Esophagus muscularis mucosa (tissue), 4 donors: ENCODE measurements around the gene LRRK1. TPM values are rescaled to one million over a fixed set of nuclear protein-coding genes. Genes with fewer than 3 reads are reported as not detected.
A peak's percentile ranks its signal among the peaks of the same experiment; 100 is the strongest.

Experiments
- DNase-seq: peaks from one replicate; pipeline ENCODE4 v3.0.0-alpha.2; 2017; ENCODE audit errors: extremely low spot score
- H3K27ac ChIP-seq, 4 donors: fragments of 200-600 bp; sonication (generic); replicated peaks in 1 of 4; 1 replicate in 3 of 4; 2 replicates in 1 of 4; pipeline ENCODE4 v1.5.1; 2016 to 2019; ENCODE audit warnings: mild to moderate bottlenecking in 1 of 4
- H3K27me3 ChIP-seq, 4 donors: fragments of 200-600 bp; sonication (generic); one replicate each; pipeline versions ENCODE4 v1.5.1 to v1.6.0; 2016 to 2019
- H3K36me3 ChIP-seq, 4 donors: fragments of 200-600 bp; sonication (generic); one replicate each; pipeline ENCODE4 v1.5.1; 2016 to 2019
- H3K4me1 ChIP-seq, 4 donors: fragments of 200-600 bp; sonication (generic); one replicate each; pipeline ENCODE4 v1.5.1; 2016 to 2019
- H3K4me3 ChIP-seq, 4 donors: fragments of 200-600 bp; sonication (generic); 1 replicate in 2 of 4; 2 replicates in 2 of 4; pipeline ENCODE4 v1.5.1; 2016 to 2019; ENCODE audit warnings: mild to moderate bottlenecking in 4 of 4, moderate library complexity in 1 of 4
- H3K9me3 ChIP-seq, 4 donors: fragments of 200-600 bp; sonication (generic); 1 replicate in 3 of 4; 2 replicates in 1 of 4; pipeline ENCODE4 v1.5.1; 2016 to 2019
- CTCF ChIP-seq, 3 experiments: fragments of 200-600 bp in 2 of 3; fragments of 450-650 bp in 1 of 3; sonication (generic) in 2 of 3; IDR thresholded peaks; one replicate each; pipeline ENCODE4 v1.5.1; 2017 to 2019; ENCODE audit warnings: antibody characterized with exemption in 3 of 3, mild to moderate bottlenecking in 2 of 3, moderate library complexity in 1 of 3
- EP300 ChIP-seq: sonication (generic); formaldehyde crosslinking; IDR thresholded peaks from one replicate; pipeline ENCODE4 v1.6.1; 2017; ENCODE audit warnings: antibody characterized with exemption
- POLR2A ChIP-seq: fragments of 450-650 bp; IDR thresholded peaks from one replicate; pipeline ENCODE4 v1.6.1; 2017; ENCODE audit warnings: antibody characterized with exemption, moderate library complexity, mild to moderate bottlenecking, low read depth
- POLR2AphosphoS5 ChIP-seq, 2 donors: sonication (generic); formaldehyde crosslinking; IDR thresholded peaks; one replicate each; pipeline ENCODE4 v1.6.1; 2017; ENCODE audit warnings: antibody characterized with exemption in 2 of 2
- WGBS: methylation state at CpG from one replicate; pipeline ENCODE4 v1.1.5; 2018; 5-methylcytosine and 5-hydroxymethylcytosine counted together
- intact Hi-C: fragments of 100-400 bp; cut with DNase I; formaldehyde crosslinking; loops from one replicate; pipeline ENCODE4 v1.15.1; 2023
- total RNA-seq, 4 donors: library from RNA; depleted of rRNA; stranded (reverse); fragments of >200 nt; gene quantifications; one replicate each; pipeline versions ENCODE4 v1.1.0 to v1.2.1, GENCODE V29; 2016

LRRK1 gene
- total RNA-seq, 4 donors from 2014 or later: 11.3 to 18.0 (median 15.4) TPM

- WGBS: 46% methylated on average over 1 of the region's 1 CpG
- no peak overlapping the region for H3K27ac ChIP-seq
- intact Hi-C loops: no loop called here
- no peak overlapping the region for H3K4me3 ChIP-seq
- peaks cover 0 to 4% (median 0%) of the 10 kb centered on the region in 4 donors for H3K36me3 ChIP-seq
- H3K4me1 ChIP-seq: peaks cover 0 to 11% (median 4%) of the 10 kb centered on the region in 4 donors
- peak; percentile 17 for DNase-seq
- H3K9me3 ChIP-seq: no peaks in the 10 kb centered on the region
- TF ChIP-seq CTCF (IDR thresholded peaks at IDR 0.05) (no peak), POLR2A (no peak), POLR2AphosphoS5 (IDR thresholded peaks at IDR 0.05) (no peak), EP300 (no peak)
- H3K27me3 ChIP-seq: no peaks in the 10 kb centered on the region
Measured at GRCh38 chr15:100997442-100997841, 78.3 kb downstream of the LRRK1 start.

- 97% methylated on average over 1 of the region's 1 CpG for WGBS
- Histone ChIP-seq H3K4me3 (no peak overlapping the region), H3K36me3 (peaks cover 0 to 4% (median 0%) of the 10 kb centered on the region in 4 donors), H3K4me1 (peaks cover 0 to 11% (median 4%) of the 10 kb centered on the region in 4 donors), H3K27me3 (no peaks in the 10 kb centered on the region), H3K9me3 (no peaks in the 10 kb centered on the region), H3K27ac (no peak overlapping the region)
- intact Hi-C loops: no loop called here
- no peak for DNase-seq
- TF ChIP-seq POLR2AphosphoS5 (IDR thresholded peaks at IDR 0.05) (no peak), POLR2A (no peak), CTCF (IDR thresholded peaks at IDR 0.05) (no peak), EP300 (no peak)
Measured at GRCh38 chr15:100998630-100999029, 79.5 kb downstream of the LRRK1 start.

GRCh38 chr15:100999369-100999768 is 80.2 kb downstream of the LRRK1 start:
- no peaks in the 10 kb centered on the region for H3K9me3 ChIP-seq
- H3K36me3 ChIP-seq: peaks cover 0 to 4% (median 0%) of the 10 kb centered on the region in 4 donors
- H3K27me3 ChIP-seq: no peaks in the 10 kb centered on the region
- H3K27ac ChIP-seq: no peak overlapping the region
- WGBS: 74% methylated on average over 3 of the region's 3 CpGs
- H3K4me1 ChIP-seq: peaks cover 0 to 11% (median 4%) of the 10 kb centered on the region in 4 donors
- peak; percentile 17 for DNase-seq
- H3K4me3 ChIP-seq: no peak overlapping the region
- intact Hi-C loops: no loop called here
- no peak for TF ChIP-seq CTCF (IDR thresholded peaks at IDR 0.05)
- no peak for TF ChIP-seq POLR2A
- TF ChIP-seq POLR2AphosphoS5 (IDR thresholded peaks at IDR 0.05): no peak
- no peak for TF ChIP-seq EP300

GRCh38 chr15:101000271-101000681 is 81.1 kb downstream of the LRRK1 start:
- H3K36me3 ChIP-seq: peaks cover 0 to 3% (median 0%) of the 10 kb centered on the region in 4 donors
- no peaks in the 10 kb centered on the region for H3K27me3 ChIP-seq
- DNase-seq: peak; percentile 68
- peaks cover 0 to 9% (median 4%) of the 10 kb centered on the region in 4 donors for H3K4me1 ChIP-seq
- intact Hi-C loops: no loop called here
- H3K9me3 ChIP-seq: no peaks in the 10 kb centered on the region
- H3K27ac ChIP-seq: no peak overlapping the region
- TF ChIP-seq EP300 (no peak), POLR2AphosphoS5 (IDR thresholded peaks at IDR 0.05) (no peak), POLR2A (no peak), CTCF (IDR thresholded peaks at IDR 0.05) (no peak)
- WGBS: 75% methylated on average over 5 of the region's 5 CpGs
- no peak overlapping the region for H3K4me3 ChIP-seq

- no peaks in the 10 kb centered on the region for H3K9me3 ChIP-seq
- DNase-seq: peak; percentile 62
- no peak overlapping the region for H3K4me3 ChIP-seq
- H3K36me3 ChIP-seq: peaks cover 0 to 3% (median 0%) of the 10 kb centered on the region in 4 donors
- no peaks in the 10 kb centered on the region for H3K27me3 ChIP-seq
- H3K27ac ChIP-seq: no peak overlapping the region
- intact Hi-C loops: no loop called here
- peaks cover 0 to 2% (median under 1%) of the 10 kb centered on the region in 4 donors for H3K4me1 ChIP-seq
- no peak for TF ChIP-seq EP300
- 97% methylated on average over 6 of the region's 6 CpGs for WGBS
Measured at GRCh38 chr15:101001056-101001455, 81.9 kb downstream of the LRRK1 start.
